ENCODE data around the gene GP2. TPM values are rescaled to one million over a fixed set of nuclear protein-coding genes. Genes with fewer than 3 reads are reported as not detected.

Gene GP2
- total and polyA plus RNA-seq, 2 donors (not counting 1 experiment from before 2014, with no cell fraction given) = not detected

DNA sequence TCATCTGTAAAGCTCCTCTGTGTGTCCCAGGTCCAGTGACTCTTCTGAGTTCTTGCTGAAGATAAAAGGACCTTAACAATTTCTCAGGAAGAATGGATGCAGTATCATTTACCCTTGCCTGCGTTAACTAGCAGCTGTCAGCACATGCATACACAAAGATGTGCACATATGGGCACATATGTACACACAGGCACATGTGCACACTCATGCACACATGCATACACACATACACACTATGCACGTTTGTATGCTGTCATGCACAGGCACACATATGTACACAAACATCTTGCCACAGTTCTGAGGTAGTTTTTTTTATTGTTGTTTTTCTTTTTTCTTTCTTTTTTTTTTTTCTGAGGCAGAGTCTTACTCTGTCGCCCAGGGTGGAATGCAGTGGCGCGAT lies 24.9 kb downstream of the GP2 start:
- Histone ChIP-seq H3K4me2 (ENCODE audit: extremely low read depth, insufficient read depth, low read length) (no peak overlapping the region), H3K27me3 (ENCODE audit: control insufficient read depth, insufficient read depth, low read length) (no peaks in the 10 kb centered on the region), H3K4me1 (ENCODE audit: control insufficient read depth, extremely low read depth, insufficient read depth, low read length) (no peaks in the 10 kb centered on the region), H3K9me3 (ENCODE audit: control insufficient read depth, insufficient read depth, low read depth, low read length) (no peaks in the 10 kb centered on the region), H4K20me1 (ENCODE audit: control insufficient read depth, extremely low read depth, insufficient read depth, low read length) (no peaks in the 10 kb centered on the region), H3K27ac (ENCODE audit: insufficient read depth, low read length) (no peak overlapping the region), H3K4me3 (replicated peaks in 1 of 4; ENCODE audit: control extremely low read depth in 1 of 4, insufficient read depth in 1 of 4, low read depth in 3 of 4, low read length in 4 of 4) (no peak overlapping the region), H3K79me2 (ENCODE audit: control insufficient read depth, insufficient read depth, low read length) (no peaks in the 10 kb centered on the region), H3K36me3 (ENCODE audit: control insufficient read depth, insufficient read depth, low read length) (no peaks in the 10 kb centered on the region), H2AFZ (ENCODE audit: low read length) (no peak overlapping the region), H3K9ac (ENCODE audit: insufficient read depth, low read length) (no peak overlapping the region)
- no peak for DNase-seq (ENCODE audit: low read depth in 2 of 2)
- TF ChIP-seq, protein P1, sequence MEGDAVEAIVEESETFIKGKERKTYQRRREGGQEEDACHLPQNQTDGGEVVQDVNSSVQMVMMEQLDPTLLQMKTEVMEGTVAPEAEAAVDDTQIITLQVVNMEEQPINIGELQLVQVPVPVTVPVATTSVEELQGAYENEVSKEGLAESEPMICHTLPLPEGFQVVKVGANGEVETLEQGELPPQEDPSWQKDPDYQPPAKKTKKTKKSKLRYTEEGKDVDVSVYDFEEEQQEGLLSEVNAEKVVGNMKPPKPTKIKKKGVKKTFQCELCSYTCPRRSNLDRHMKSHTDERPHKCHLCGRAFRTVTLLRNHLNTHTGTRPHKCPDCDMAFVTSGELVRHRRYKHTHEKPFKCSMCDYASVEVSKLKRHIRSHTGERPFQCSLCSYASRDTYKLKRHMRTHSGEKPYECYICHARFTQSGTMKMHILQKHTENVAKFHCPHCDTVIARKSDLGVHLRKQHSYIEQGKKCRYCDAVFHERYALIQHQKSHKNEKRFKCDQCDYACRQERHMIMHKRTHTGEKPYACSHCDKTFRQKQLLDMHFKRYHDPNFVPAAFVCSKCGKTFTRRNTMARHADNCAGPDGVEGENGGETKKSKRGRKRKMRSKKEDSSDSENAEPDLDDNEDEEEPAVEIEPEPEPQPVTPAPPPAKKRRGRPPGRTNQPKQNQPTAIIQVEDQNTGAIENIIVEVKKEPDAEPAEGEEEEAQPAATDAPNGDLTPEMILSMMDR (conservative IDR thresholded peaks at IDR 0.05 in 1 of 2, IDR thresholded peaks at IDR 0.05 in 1 of 2; ENCODE audit: low read depth in 1 of 2, low read length in 2 of 2) = no peak
- no peak for TF ChIP-seq EZH2 (IDR thresholded peaks at IDR 0.05; ENCODE audit: low read length, missing control alignments)

DNA sequence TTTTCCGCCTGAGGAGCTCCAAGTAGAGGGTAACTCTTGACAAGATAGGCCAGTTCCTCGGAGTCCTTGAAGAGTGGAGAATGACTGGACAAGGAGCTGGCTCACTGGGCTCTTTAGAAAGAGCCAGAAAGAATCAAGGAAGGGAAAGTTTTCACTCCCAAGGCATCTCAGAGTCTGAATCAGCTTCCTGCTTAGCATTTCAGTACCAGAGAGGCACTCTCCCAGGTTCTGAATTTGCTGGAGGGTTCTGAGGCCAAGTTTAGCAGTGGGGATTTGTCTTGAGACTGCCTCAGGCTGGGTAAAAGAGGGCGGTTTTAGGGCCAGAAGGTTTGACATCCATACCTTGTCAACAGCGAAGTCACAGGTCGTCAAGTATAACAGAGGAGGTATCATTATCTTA lies 25.5 kb downstream of the GP2 start:
- Histone ChIP-seq H3K9ac (ENCODE audit: insufficient read depth, low read length) (no peak overlapping the region), H3K79me2 (ENCODE audit: control insufficient read depth, insufficient read depth, low read length) (no peaks in the 10 kb centered on the region), H4K20me1 (ENCODE audit: control insufficient read depth, extremely low read depth, insufficient read depth, low read length) (no peaks in the 10 kb centered on the region), H3K9me3 (ENCODE audit: control insufficient read depth, insufficient read depth, low read depth, low read length) (no peaks in the 10 kb centered on the region), H3K27me3 (ENCODE audit: control insufficient read depth, insufficient read depth, low read length) (no peaks in the 10 kb centered on the region), H2AFZ (ENCODE audit: low read length) (no peak overlapping the region), H3K4me2 (ENCODE audit: extremely low read depth, insufficient read depth, low read length) (no peak overlapping the region), H3K27ac (ENCODE audit: insufficient read depth, low read length) (no peak overlapping the region), H3K4me3 (replicated peaks in 1 of 4; ENCODE audit: control extremely low read depth in 1 of 4, insufficient read depth in 1 of 4, low read depth in 3 of 4, low read length in 4 of 4) (no peak overlapping the region), H3K36me3 (ENCODE audit: control insufficient read depth, insufficient read depth, low read length) (no peaks in the 10 kb centered on the region), H3K4me1 (ENCODE audit: control insufficient read depth, extremely low read depth, insufficient read depth, low read length) (no peaks in the 10 kb centered on the region)
- TF ChIP-seq, protein P1 (conservative IDR thresholded peaks at IDR 0.05 in 1 of 2, IDR thresholded peaks at IDR 0.05 in 1 of 2; ENCODE audit: low read depth in 1 of 2, low read length in 2 of 2) = no peak
- no peak for TF ChIP-seq EZH2 (IDR thresholded peaks at IDR 0.05; ENCODE audit: low read length, missing control alignments)
- DNase-seq (ENCODE audit: low read depth in 2 of 2) = no peak

- Histone ChIP-seq H3K79me2 (ENCODE audit: control insufficient read depth, insufficient read depth, low read length) (no peaks in the 10 kb centered on the region), H3K27me3 (ENCODE audit: control insufficient read depth, insufficient read depth, low read length) (no peaks in the 10 kb centered on the region), H3K36me3 (ENCODE audit: control insufficient read depth, insufficient read depth, low read length) (no peaks in the 10 kb centered on the region), H3K4me1 (ENCODE audit: control insufficient read depth, extremely low read depth, insufficient read depth, low read length) (no peaks in the 10 kb centered on the region), H3K27ac (ENCODE audit: insufficient read depth, low read length) (no peak overlapping the region), H2AFZ (ENCODE audit: low read length) (no peak overlapping the region), H4K20me1 (ENCODE audit: control insufficient read depth, extremely low read depth, insufficient read depth, low read length) (no peaks in the 10 kb centered on the region), H3K9ac (ENCODE audit: insufficient read depth, low read length) (no peak overlapping the region), H3K4me2 (ENCODE audit: extremely low read depth, insufficient read depth, low read length) (no peak overlapping the region), H3K4me3 (replicated peaks in 1 of 4; ENCODE audit: control extremely low read depth in 1 of 4, insufficient read depth in 1 of 4, low read depth in 3 of 4, low read length in 4 of 4) (no peak overlapping the region), H3K9me3 (ENCODE audit: control insufficient read depth, insufficient read depth, low read depth, low read length) (no peaks in the 10 kb centered on the region)
- TF ChIP-seq, protein P1 (conservative IDR thresholded peaks at IDR 0.05 in 1 of 2, IDR thresholded peaks at IDR 0.05 in 1 of 2; ENCODE audit: low read depth in 1 of 2, low read length in 2 of 2) = peak; percentile 62 to 66
- TF ChIP-seq EZH2 (IDR thresholded peaks at IDR 0.05; ENCODE audit: low read length, missing control alignments) = no peak
- peak; percentile 7 to 41 for DNase-seq (ENCODE audit: low read depth in 2 of 2)
Measured at GRCh38 chr16:20300312-20301097, 26.8 kb downstream of the GP2 start.

Measured in fibroblast of lung (primary cell).